Thoracic aorta endothelial cell (primary cell): ENCODE measurements around the gene SOHLH2. TPM values are rescaled to one million over a fixed set of nuclear protein-coding genes. Genes with fewer than 3 reads are reported as not detected.

ENCODE experiments used
- total RNA-seq: library from RNA; depleted of rRNA; stranded (reverse); fragments of >200 nt; gene quantifications from 2 replicates; pipeline ENCODE4 v1.2.3, GENCODE V29; 2012

SOHLH2 gene, protein sequence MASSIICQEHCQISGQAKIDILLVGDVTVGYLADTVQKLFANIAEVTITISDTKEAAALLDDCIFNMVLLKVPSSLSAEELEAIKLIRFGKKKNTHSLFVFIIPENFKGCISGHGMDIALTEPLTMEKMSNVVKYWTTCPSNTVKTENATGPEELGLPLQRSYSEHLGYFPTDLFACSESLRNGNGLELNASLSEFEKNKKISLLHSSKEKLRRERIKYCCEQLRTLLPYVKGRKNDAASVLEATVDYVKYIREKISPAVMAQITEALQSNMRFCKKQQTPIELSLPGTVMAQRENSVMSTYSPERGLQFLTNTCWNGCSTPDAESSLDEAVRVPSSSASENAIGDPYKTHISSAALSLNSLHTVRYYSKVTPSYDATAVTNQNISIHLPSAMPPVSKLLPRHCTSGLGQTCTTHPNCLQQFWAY
- 0.13 and 0.36 TPM in 2 replicates for total RNA-seq

DNA sequence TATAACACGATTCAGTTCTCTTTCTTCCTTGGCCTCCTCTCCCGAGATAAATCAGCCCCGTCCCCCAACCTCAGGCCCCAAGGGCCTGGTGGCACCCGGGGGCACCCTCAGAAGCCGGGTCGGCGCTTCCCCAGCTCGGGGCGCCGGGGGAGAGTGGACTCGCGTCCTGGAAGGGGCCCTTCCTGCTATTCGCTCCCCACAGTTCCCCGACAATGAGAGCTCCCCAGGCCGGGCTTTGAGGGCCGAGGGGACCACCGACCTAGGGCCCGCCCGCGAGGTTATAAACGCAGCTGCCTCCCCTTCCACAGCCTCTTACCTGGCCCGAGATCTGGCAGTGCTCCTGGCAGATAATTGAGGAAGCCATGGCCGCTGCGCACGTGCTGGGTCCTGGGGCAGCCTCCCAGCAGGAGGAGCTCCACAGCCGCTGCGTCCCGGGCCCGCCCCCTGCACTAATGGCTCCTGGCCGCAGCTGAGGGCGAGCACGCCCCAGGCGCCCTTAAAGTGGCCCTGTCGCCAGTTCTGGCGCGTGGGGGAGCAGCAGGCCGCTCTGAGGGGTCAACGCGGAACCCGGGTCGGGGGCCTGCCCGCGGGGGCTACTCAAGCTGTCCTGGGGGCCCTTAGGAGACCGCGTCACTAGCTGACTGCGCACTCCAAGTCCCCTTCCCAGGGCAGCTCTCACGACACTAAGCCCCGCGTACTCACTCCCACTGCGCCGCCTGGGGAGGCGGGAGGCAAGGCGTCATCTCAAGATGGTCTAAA, at the start of gene SOHLH2:
Gene SOHLH2, minus strand, starts transcription at position 394 of the 759 bp plus-strand sequence. Its CDS starts 30 bp downstream, at position 364.

DNA sequence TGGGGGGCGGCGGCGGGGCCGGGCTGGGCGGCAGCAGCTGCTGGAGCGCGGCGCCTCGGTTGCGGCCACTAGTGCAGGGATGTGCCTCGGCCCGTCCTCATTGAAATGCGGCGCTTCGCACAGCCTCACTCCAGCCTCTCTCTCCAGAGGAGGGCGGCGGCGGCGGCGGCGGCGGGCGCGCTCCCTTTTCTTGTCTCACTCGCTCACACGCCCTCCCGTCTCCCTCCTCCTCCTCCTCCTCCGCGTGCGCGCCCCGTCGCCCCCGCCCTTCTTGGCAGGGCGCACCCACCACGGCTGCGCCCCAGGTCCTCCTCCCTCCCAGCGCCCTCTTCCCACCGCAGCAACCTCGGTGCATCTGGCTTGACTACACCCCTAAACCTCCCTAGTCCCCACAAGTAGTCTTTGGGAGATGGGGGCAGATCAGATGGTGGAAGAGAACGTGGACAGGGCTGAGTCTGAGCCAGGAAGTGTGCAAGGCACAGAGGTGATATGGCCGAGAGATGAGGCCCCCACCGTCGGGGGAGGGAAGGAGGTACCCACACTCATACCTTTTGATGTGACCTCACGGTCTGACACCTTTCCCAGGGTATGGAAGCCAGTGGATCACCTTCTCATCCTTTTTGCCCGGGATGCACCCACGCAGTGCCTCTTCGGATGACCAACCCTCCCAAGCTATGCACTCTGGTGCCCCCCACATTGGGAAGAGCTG, 83.0 kb downstream of the SOHLH2 start, which contains the start of gene DCLK1:
Gene DCLK1, minus strand, starts transcription at position 161 of the 709 bp plus-strand sequence.

Other genes with a start within 250 kb of the SOHLH2 start
- 3.5 and 8.5 TPM in 2 replicates for gene DCLK1, start 83.2 kb downstream of the SOHLH2 start, total RNA-seq
- gene CCDC169, start 83.3 kb upstream of the SOHLH2 start, total RNA-seq = 4.9 and 6.8 TPM in 2 replicates
- 74.1 and 102 TPM in 2 replicates for gene SPART, start 131.8 kb upstream of the SOHLH2 start, total RNA-seq
- 34.8 and 70.5 TPM in 2 replicates for gene CCNA1, start 217.9 kb upstream of the SOHLH2 start, total RNA-seq